Ramos (cell line): ENCODE data around the gene PEX14.

Experiments used
- in situ Hi-C: fragments of 300-500 bp; cut with MboI; formaldehyde crosslinking; loops from one replicate; pipeline ENCODE4 v1.14.3; 2022; ENCODE audit warnings: low sequenced_read_pairs; ENCODE audit not compliant: unreplicated experiment

PEX14 gene

GRCh38 chr1:10626791-10627410 is 152.2 kb downstream of the PEX14 start:
- in situ Hi-C loops: no loop called here

- in situ Hi-C loops: no loop called here
Observed at GRCh38 chr1:10628685-10629084, 153.9 kb downstream of the PEX14 start.

GRCh38 chr1:10629091-10629815 is 154.5 kb downstream of the PEX14 start:
- in situ Hi-C loops: no loop called here

- in situ Hi-C loops: no loop called here
Observed at GRCh38 chr1:10629816-10630571, 155.2 kb downstream of the PEX14 start.

- in situ Hi-C loops: no loop called here
Observed at GRCh38 chr1:10630661-10631120, 155.9 kb downstream of the PEX14 start.

GRCh38 chr1:10631121-10631810 is 156.5 kb downstream of the PEX14 start:
- in situ Hi-C loops: no loop called here

GRCh38 chr1:10631811-10632593 is 157.3 kb downstream of the PEX14 start:
- in situ Hi-C loops: no loop called here

GRCh38 chr1:10632691-10633090 is 157.9 kb downstream of the PEX14 start:
- in situ Hi-C loops: no loop called here

GRCh38 chr1:10633416-10633815 is 158.7 kb downstream of the PEX14 start:
- in situ Hi-C loops: no loop called here

GRCh38 chr1:10634075-10634427 is 159.3 kb downstream of the PEX14 start:
- in situ Hi-C loops: no loop called here

- in situ Hi-C loops: no loop called here
Observed at GRCh38 chr1:10634428-10635084, 159.8 kb downstream of the PEX14 start.

- in situ Hi-C loops: no loop called here
Observed at GRCh38 chr1:10635085-10635896, 160.5 kb downstream of the PEX14 start.

GRCh38 chr1:10635992-10636391 is 161.2 kb downstream of the PEX14 start:
- in situ Hi-C loops: no loop called here

- in situ Hi-C loops: no loop called here
Observed at GRCh38 chr1:10637400-10637799, 162.7 kb downstream of the PEX14 start.

- in situ Hi-C loops: no loop called here
Observed at GRCh38 chr1:10637834-10638558, 163.2 kb downstream of the PEX14 start.

GRCh38 chr1:10638559-10639005 is 163.8 kb downstream of the PEX14 start:
- in situ Hi-C loops: no loop called here

- in situ Hi-C loops: no loop called here
Observed at GRCh38 chr1:10639011-10639774, 164.4 kb downstream of the PEX14 start.
